Measurements from ENCODE around the gene FBXL17. TPM values are rescaled to one million over a fixed set of nuclear protein-coding genes. Genes with fewer than 3 reads are reported as not detected.

FBXL17 gene
- total RNA-seq, 2 experiments from 2014 or later = 6.6 to 9.4 TPM

DNA sequence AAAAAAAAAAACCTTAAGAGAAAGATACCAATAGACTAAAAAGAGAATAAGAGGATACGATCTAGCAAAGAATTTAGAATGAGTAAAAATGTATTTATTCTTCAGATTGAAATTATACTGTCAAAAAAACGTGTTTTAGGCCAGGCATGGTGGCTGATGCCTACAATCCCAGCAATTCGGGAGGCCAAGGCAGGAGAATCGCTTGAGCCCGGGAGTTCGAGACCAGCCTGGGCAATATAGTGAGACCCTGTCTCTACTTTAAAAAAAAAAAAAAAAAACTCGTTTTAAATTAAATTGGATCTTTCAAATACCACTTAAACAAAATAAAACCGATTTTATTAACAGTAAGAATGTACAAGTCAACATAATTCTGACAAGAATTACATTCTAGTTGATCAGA, 41.8 kb downstream of the FBXL17 start:
- Mint-ChIP-seq H3K9me3 (ENCODE audit: insufficient read depth) (no peaks in the 10 kb centered on the region), H3K36me3 (ENCODE audit: low read depth) (no peaks in the 10 kb centered on the region), H3K27ac (no peak overlapping the region), H3K4me1 (ENCODE audit: low read depth) (no peaks in the 10 kb centered on the region), H3K27me3 (ENCODE audit: low read depth) (no peaks in the 10 kb centered on the region), H3K4me3 (no peak overlapping the region)
- ChIA-PET POLR2A (no interaction called here), CTCF (interaction anchor here (1.0 kb wide), 1 partner anchor 80 kb away, joined by 3 read pairs; no protein-coding TSS in a partner anchor)
- DNase-seq = no peak
- no peak for ATAC-seq

DNA sequence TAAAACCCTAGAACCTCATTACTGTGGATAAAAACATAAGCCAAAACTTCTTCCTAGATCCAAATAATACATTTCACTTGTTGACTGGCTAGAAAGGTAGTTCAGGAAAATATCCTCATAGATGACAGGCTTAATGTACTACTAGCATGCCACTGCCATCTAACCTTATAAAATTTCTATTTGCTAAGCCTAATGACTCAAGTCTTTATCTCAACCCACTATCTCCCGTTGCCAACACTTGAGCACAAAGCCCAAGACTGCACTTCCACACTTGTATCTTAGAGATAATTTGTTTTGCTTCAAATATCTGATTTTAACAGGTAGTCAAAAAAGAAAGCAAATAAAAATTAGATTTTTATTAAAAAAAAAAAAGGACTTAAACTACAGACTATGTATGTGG, 42.7 kb downstream of the FBXL17 start:
- no peaks in the 10 kb centered on the region for H3K36me3 Mint-ChIP-seq (ENCODE audit: low read depth)
- H3K4me3 Mint-ChIP-seq = no peak overlapping the region
- CTCF ChIA-PET = interaction anchor here (1.0 kb wide), 1 partner anchor 79 kb away, joined by 3 read pairs; no protein-coding TSS in a partner anchor
- no peaks in the 10 kb centered on the region for H3K27me3 Mint-ChIP-seq (ENCODE audit: low read depth)
- ATAC-seq (no peak), DNase-seq (no peak)
- H3K9me3 Mint-ChIP-seq (ENCODE audit: insufficient read depth) = no peaks in the 10 kb centered on the region
- POLR2A ChIA-PET = no interaction called here
- H3K4me1 Mint-ChIP-seq (ENCODE audit: low read depth) = no peaks in the 10 kb centered on the region
- no peak overlapping the region for H3K27ac Mint-ChIP-seq

DNA sequence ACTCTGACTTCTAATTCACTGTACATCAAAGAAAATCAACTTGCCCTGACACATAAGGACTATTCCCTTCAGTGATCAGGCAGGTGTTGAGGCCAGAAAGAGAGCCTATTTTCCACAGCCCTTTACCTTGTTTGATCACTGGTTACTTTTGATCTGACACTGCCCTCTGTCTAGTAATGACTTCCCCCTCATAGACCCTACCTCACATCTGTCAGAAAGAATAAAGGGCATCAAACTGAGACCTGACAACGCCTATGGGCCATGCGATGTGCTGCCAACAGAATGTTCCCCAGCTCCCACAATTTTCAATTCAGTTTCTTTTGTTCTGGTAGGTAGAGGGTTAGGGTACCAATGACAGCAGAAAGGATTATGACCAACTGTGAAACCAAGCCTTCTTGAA, 47.7 kb downstream of the FBXL17 start:
- CTCF ChIA-PET = interaction anchor here (2.0 kb wide), 1 partner anchor 74 kb away, joined by 10 read pairs; no protein-coding TSS in a partner anchor
- no peak for ATAC-seq
- Mint-ChIP-seq H3K36me3 (ENCODE audit: low read depth) (no peaks in the 10 kb centered on the region), H3K27me3 (ENCODE audit: low read depth) (no peaks in the 10 kb centered on the region), H3K27ac (no peak overlapping the region), H3K4me3 (no peak overlapping the region), H3K9me3 (ENCODE audit: insufficient read depth) (no peaks in the 10 kb centered on the region), H3K4me1 (ENCODE audit: low read depth) (no peaks in the 10 kb centered on the region)
- POLR2A ChIA-PET = no interaction called here
- DNase-seq = no peak

DNA sequence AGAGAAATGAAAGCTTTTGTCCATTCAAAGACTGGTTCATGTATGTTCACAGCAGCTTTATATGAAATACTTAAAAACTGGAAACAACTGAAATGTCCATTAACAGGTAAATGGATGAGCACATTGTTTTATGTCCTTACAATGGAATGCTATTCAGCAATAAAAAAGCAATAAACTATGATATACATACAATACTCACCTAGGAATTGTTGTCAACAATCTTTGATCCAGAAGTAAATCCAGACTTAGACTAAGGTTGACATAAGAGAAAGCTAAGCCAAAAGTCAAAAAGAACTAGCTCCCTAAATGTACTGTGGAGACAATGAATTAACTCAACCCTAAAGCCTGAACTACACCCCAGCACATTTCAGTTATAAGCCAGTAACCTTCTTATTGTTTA, 54.9 kb downstream of the FBXL17 start:
- H3K9me3 Mint-ChIP-seq (ENCODE audit: insufficient read depth) = no peaks in the 10 kb centered on the region
- ATAC-seq (no peak), DNase-seq (no peak)
- no peak overlapping the region for H3K4me3 Mint-ChIP-seq
- H3K36me3 Mint-ChIP-seq (ENCODE audit: low read depth) = no peaks in the 10 kb centered on the region
- H3K27me3 Mint-ChIP-seq (ENCODE audit: low read depth) = no peaks in the 10 kb centered on the region
- CTCF ChIA-PET = interaction anchor here (1.1 kb wide), 1 partner anchor 67 kb away, joined by 3 read pairs; no protein-coding TSS in a partner anchor
- no peaks in the 10 kb centered on the region for H3K4me1 Mint-ChIP-seq (ENCODE audit: low read depth)
- POLR2A ChIA-PET = no interaction called here
- H3K27ac Mint-ChIP-seq = no peak overlapping the region

DNA sequence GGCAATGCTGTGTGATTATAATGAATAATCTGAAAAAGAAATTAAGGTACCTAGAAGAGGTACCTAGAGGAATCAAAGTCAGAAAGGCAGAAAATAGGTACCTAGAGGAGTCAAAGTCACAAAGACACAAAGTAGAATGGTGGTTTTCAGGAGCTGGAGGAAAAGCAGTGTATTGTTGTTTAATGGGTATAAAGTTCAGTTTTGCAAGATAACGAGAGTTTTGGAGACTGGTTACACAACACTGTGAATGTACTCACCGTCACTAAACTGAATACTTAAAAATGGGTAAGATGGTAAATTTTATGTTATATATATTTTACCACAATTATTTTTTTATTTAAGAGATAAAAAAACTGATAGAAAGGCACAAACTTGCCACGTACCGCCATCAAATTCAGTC, 57.0 kb downstream of the FBXL17 start:
- DNase-seq = no peak
- ChIA-PET CTCF (no interaction called here), POLR2A (no interaction called here)
- H3K36me3 Mint-ChIP-seq (ENCODE audit: low read depth) = no peaks in the 10 kb centered on the region
- H3K27ac Mint-ChIP-seq = no peak overlapping the region
- H3K4me3 Mint-ChIP-seq = no peak overlapping the region
- no peaks in the 10 kb centered on the region for H3K27me3 Mint-ChIP-seq (ENCODE audit: low read depth)
- no peaks in the 10 kb centered on the region for H3K9me3 Mint-ChIP-seq (ENCODE audit: insufficient read depth)
- no peak for ATAC-seq
- H3K4me1 Mint-ChIP-seq (ENCODE audit: low read depth) = no peaks in the 10 kb centered on the region

DNA sequence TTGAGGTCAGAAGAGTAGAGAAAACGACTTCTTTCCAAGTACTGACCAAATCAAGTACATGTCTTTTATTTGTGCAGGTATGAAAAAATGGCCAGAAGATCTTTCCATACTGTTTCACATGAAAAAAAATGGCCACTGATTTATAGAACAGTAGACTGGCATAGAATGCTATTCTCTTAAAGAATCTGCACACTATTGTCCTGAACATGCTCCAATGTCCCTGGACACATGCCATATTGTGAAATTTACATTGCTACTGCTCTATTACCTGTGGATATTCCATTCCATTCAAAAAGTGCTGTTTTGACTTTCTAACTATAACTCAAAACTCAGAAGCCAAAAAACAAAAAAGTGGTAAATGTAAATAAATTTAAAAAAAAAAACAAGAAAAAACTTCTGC, 60.6 kb downstream of the FBXL17 start:
- H3K4me3 Mint-ChIP-seq = no peak overlapping the region
- H3K36me3 Mint-ChIP-seq (ENCODE audit: low read depth) = no peaks in the 10 kb centered on the region
- ATAC-seq (no peak), DNase-seq (no peak)
- H3K4me1 Mint-ChIP-seq (ENCODE audit: low read depth) = no peaks in the 10 kb centered on the region
- H3K9me3 Mint-ChIP-seq (ENCODE audit: insufficient read depth) = no peaks in the 10 kb centered on the region
- ChIA-PET CTCF (no interaction called here), POLR2A (interaction anchor here (0.6 kb wide), 1 partner anchor 979 kb away, joined by 3 read pairs; no protein-coding TSS in a partner anchor)
- H3K27ac Mint-ChIP-seq = no peak overlapping the region
- no peaks in the 10 kb centered on the region for H3K27me3 Mint-ChIP-seq (ENCODE audit: low read depth)

DNA sequence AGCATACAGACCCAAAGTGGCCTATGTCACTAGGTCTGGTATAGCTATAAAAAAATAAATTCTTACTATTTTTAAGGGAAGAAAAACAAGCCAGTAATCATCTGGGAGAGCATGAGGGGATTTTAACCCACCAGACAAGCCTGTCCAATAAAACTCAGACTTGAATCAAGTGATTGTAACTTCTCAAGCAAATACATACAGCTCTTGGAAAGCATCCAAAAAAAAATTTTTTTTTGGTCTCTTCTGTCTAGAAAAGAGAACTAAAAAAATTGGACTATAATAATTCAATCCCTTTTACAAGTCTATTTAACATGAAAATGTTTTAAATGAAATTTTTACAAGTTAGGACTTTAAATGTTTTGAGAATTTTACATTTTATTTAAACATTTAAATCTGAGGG, 61.7 kb downstream of the FBXL17 start:
- Mint-ChIP-seq H3K36me3 (ENCODE audit: low read depth) (no peaks in the 10 kb centered on the region), H3K27me3 (ENCODE audit: low read depth) (no peaks in the 10 kb centered on the region), H3K9me3 (ENCODE audit: insufficient read depth) (no peaks in the 10 kb centered on the region), H3K27ac (no peak overlapping the region), H3K4me3 (no peak overlapping the region), H3K4me1 (ENCODE audit: low read depth) (no peaks in the 10 kb centered on the region)
- DNase-seq (no peak), ATAC-seq (no peak)
- CTCF ChIA-PET = no interaction called here
- POLR2A ChIA-PET = no interaction called here

DNA sequence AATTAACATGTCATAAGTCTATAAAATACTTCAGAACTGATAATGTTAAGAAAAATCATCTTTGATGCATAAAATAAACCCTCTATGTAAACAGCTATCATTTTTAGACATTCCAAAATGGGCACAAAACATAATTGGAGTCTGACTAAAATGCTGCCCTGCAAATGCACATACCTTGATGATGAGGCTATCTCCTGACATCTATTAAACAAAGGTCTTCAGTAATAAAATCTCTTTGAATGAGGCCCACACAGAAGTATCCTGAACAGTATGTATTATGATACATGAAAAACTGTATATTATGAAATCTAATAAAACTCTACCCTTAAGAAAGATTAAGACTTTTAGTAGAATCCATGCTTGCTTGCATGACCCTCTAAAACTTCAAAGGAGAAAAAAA, 66.1 kb downstream of the FBXL17 start:
- Mint-ChIP-seq H3K9me3 (ENCODE audit: insufficient read depth) (no peaks in the 10 kb centered on the region), H3K27me3 (ENCODE audit: low read depth) (no peaks in the 10 kb centered on the region), H3K27ac (no peak overlapping the region), H3K4me3 (no peak overlapping the region), H3K4me1 (ENCODE audit: low read depth) (no peaks in the 10 kb centered on the region), H3K36me3 (ENCODE audit: low read depth) (no peaks in the 10 kb centered on the region)
- DNase-seq = no peak
- ATAC-seq = no peak
- POLR2A ChIA-PET = no interaction called here
- CTCF ChIA-PET = no interaction called here

DNA sequence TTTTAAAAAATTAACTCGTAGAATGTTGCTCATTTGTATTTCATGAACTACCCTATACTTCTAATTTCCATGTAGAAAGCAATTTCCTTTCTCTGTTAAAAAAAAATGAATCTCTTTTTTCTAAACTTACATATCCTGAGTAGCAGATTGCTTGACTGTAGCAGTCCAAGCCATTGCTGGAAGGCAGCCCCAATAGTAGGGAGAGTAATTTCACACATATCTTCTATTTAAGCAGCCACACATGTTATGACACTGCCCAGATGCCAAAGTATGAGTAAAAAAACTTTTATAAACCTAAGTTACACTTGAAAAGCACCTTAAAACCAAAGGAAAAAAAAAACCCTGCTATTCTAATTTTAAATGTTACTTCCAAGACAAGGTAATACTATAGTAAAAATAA, 69.6 kb downstream of the FBXL17 start:
- ATAC-seq = no peak
- DNase-seq = no peak
- POLR2A ChIA-PET = no interaction called here
- Mint-ChIP-seq H3K36me3 (ENCODE audit: low read depth) (no peaks in the 10 kb centered on the region), H3K27me3 (ENCODE audit: low read depth) (no peaks in the 10 kb centered on the region), H3K27ac (no peak overlapping the region), H3K4me3 (no peak overlapping the region), H3K9me3 (ENCODE audit: insufficient read depth) (no peaks in the 10 kb centered on the region), H3K4me1 (ENCODE audit: low read depth) (no peaks in the 10 kb centered on the region)
- CTCF ChIA-PET = no interaction called here

DNA sequence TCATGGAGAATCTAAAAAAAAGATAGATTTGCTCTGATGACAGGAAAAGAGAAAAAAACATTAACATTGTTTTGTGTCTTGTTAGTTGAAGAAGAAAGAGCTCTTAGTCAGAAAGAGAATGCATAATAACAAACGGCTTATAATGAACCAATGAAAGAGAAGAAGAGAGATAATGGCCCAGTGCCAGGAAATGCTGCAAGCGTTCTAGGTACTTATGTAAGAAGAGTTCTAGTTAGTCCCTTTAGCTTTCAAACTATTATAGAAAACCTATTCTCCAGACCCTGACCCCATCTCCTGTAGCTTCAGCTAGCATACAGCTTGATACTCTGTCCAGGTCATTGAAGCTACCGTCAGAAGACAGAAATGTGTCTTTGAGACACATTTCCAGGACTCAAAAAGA, 70.2 kb downstream of the FBXL17 start:
- CTCF ChIA-PET = interaction anchor here (1.0 kb wide), 1 partner anchor 33 kb away, joined by 5 read pairs; no protein-coding TSS in a partner anchor
- Mint-ChIP-seq H3K27me3 (ENCODE audit: low read depth) (no peaks in the 10 kb centered on the region), H3K4me3 (no peak overlapping the region), H3K36me3 (ENCODE audit: low read depth) (no peaks in the 10 kb centered on the region), H3K4me1 (ENCODE audit: low read depth) (no peaks in the 10 kb centered on the region), H3K9me3 (ENCODE audit: insufficient read depth) (no peaks in the 10 kb centered on the region), H3K27ac (no peak overlapping the region)
- DNase-seq (no peak), ATAC-seq (no peak)
- POLR2A ChIA-PET = no interaction called here

DNA sequence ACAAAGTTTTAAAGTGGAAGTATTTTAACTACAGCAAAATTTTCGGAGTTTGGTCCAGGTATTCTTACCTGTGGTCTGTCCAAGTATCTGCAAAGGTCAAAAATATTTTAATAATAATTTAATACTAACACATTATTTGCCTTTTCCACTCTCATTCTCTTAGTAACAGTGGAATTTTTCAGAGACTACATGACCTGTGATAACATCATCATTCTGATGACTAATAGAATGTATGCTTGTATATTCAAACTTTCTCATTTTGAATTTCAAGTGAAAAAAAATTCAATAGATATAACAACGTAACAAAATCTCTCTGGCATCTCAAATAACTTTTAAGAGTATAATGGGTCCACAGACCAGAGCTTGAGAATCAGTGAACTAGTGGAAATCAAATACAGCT, 78.3 kb downstream of the FBXL17 start:
- ChIA-PET POLR2A (no interaction called here), CTCF (no interaction called here)
- Mint-ChIP-seq H3K27me3 (ENCODE audit: low read depth) (no peaks in the 10 kb centered on the region), H3K4me3 (no peak overlapping the region), H3K4me1 (ENCODE audit: low read depth) (no peaks in the 10 kb centered on the region), H3K36me3 (ENCODE audit: low read depth) (no peaks in the 10 kb centered on the region), H3K9me3 (ENCODE audit: insufficient read depth) (no peaks in the 10 kb centered on the region), H3K27ac (no peak overlapping the region)
- ATAC-seq (no peak), DNase-seq (no peak)

DNA sequence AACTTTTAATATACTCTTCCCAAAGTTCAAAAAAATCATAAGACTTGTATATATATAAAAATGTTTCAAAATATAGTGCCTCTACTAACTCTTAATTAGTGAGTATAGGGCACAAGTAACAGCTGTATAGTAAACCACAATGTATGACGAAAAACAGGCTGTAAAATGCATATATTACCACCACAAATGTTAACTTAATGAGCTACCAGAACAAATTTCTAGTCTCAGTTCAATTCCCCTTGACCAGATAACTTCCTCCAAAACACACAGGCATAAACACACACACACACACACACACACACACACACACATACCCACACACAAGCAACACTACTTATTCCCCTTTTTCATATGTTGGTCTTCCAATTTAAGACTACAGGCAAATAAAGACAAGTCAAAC, 78.8 kb downstream of the FBXL17 start:
- ChIA-PET POLR2A (no interaction called here), CTCF (no interaction called here)
- H3K9me3 Mint-ChIP-seq (ENCODE audit: insufficient read depth) = no peaks in the 10 kb centered on the region
- no peaks in the 10 kb centered on the region for H3K4me1 Mint-ChIP-seq (ENCODE audit: low read depth)
- H3K4me3 Mint-ChIP-seq = no peak overlapping the region
- no peaks in the 10 kb centered on the region for H3K27me3 Mint-ChIP-seq (ENCODE audit: low read depth)
- no peak overlapping the region for H3K27ac Mint-ChIP-seq
- ATAC-seq (no peak), DNase-seq (no peak)
- H3K36me3 Mint-ChIP-seq (ENCODE audit: low read depth) = no peaks in the 10 kb centered on the region

DNA sequence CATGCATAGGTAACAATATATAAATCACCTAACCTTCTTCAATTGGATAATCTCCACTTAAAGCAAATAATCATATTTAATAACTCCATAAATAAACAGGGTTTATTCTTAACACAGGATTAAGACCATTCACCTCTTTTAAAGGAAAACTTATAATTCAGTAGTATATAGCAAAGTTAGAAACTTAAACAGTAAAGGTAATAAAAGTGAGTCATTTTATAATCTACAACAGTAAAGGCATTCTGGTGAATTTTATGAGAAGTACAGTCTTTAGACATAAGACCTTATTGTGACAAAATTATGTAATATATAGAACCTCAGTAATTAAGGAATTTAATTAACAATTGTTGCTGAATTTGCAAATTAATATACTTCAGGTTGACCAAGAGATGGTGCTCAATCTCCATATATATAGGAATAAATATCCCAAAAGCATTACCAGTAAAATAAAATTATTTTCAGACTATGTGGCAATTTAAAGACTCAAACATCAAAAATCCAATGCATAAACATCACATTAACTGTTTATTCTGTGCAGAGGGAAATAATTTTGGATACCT, 84.8 kb downstream of the FBXL17 start:
- no peaks in the 10 kb centered on the region for H3K9me3 Mint-ChIP-seq (ENCODE audit: insufficient read depth)
- no peak overlapping the region for H3K27ac Mint-ChIP-seq
- no peaks in the 10 kb centered on the region for H3K36me3 Mint-ChIP-seq (ENCODE audit: low read depth)
- ATAC-seq (no peak), DNase-seq (no peak)
- ChIA-PET POLR2A (no interaction called here), CTCF (no interaction called here)
- H3K4me3 Mint-ChIP-seq = no peak overlapping the region
- H3K27me3 Mint-ChIP-seq (ENCODE audit: low read depth) = no peaks in the 10 kb centered on the region
- H3K4me1 Mint-ChIP-seq (ENCODE audit: low read depth) = no peaks in the 10 kb centered on the region
